Lung (tissue), 12 donors: Measurements from ENCODE around the gene S1PR5. TPM values are rescaled to one million over a fixed set of nuclear protein-coding genes. Genes with fewer than 3 reads are reported as not detected.

Experiments used
- ATAC-seq: fragments of 200-7000 bp; cut with Tn5 transposase; one replicate; pipeline ENCODE4 v1.9.1; 2020; ENCODE audit warnings: moderate number of reproducible peaks; ENCODE audit not compliant: insufficient read depth, low FRiP score
- DNase-seq, 3 donors: peaks; one replicate each; pipeline ENCODE4 v3.0.0-alpha.2; 2013 to 2017
- H3K27ac ChIP-seq, 2 donors: one replicate each; pipeline ENCODE4 v1.5.1; 2013; ENCODE audit warnings: mild to moderate bottlenecking in 2 of 2, moderate library complexity in 2 of 2, control low read depth in 1 of 2, inconsistent platforms in 1 of 2, low read depth in 1 of 2, low read length in 1 of 2
- H3K27me3 ChIP-seq, 3 donors: one replicate each; pipeline ENCODE4 v1.5.1; 2013; ENCODE audit warnings: low read length in 2 of 3; ENCODE audit not compliant: control insufficient read depth in 3 of 3, insufficient read depth in 3 of 3
- H3K36me3 ChIP-seq, 4 donors: one replicate each; pipeline ENCODE4 v1.5.1; 2013; ENCODE audit warnings: low read length in 4 of 4, mild to moderate bottlenecking in 1 of 4, moderate library complexity in 1 of 4; ENCODE audit not compliant: control insufficient read depth in 4 of 4, insufficient read depth in 4 of 4
- H3K4me1 ChIP-seq, 5 donors: one replicate each; pipeline ENCODE4 v1.5.1; 2013; ENCODE audit warnings: low read length in 5 of 5, mild to moderate bottlenecking in 2 of 5, moderate library complexity in 1 of 5; ENCODE audit not compliant: control insufficient read depth in 5 of 5, insufficient read depth in 5 of 5
- H3K4me3 ChIP-seq: one replicate; pipeline ENCODE4 v1.5.1; 2013; ENCODE audit warnings: mild to moderate bottlenecking, control low read depth, moderate library complexity
- H3K9ac ChIP-seq, 2 donors: one replicate each; pipeline ENCODE4 v1.5.1; 2013; ENCODE audit warnings: low read length in 2 of 2, control low read depth in 1 of 2; ENCODE audit not compliant: insufficient read depth in 1 of 2
- H3K9me3 ChIP-seq, 4 donors: one replicate each; pipeline ENCODE4 v1.5.1; 2013; ENCODE audit warnings: low read length in 3 of 4, mild to moderate bottlenecking in 1 of 4, moderate library complexity in 1 of 4; ENCODE audit not compliant: control insufficient read depth in 4 of 4, insufficient read depth in 3 of 4
- WGBS, 2 donors: extraction: QIAGEN DNeasy Blood & Tissue Kit; methylation state at CpG; one replicate each; pipeline ENCODE4 v1.1.7; 2013; 5-methylcytosine and 5-hydroxymethylcytosine counted together
- polyA plus RNA-seq, 2 donors: library from polyadenylated mRNA; stranded (reverse); fragments of 200-250 nt; gene quantifications; one replicate each; pipeline ENCODE4 v1.2.1, GENCODE V29; 2013
- total RNA-seq, 2 donors: library from RNA; depleted of rRNA in 1 of 2; stranded (reverse); fragments of >200 nt in 1 of 2; gene quantifications; one replicate each; pipeline ENCODE4 v1.2.1, GENCODE V29; 2014 to 2021
- TF ChIP-seq, protein P1 (sequence below): IDR thresholded peaks from 2 replicates; pipeline ENCODE4 v1.5.1; 2012; ENCODE audit warnings: mild to moderate bottlenecking; ENCODE audit errors: control extremely low read depth, extremely low read depth
- donor health status: control.
- donor health status: control.
- donor health status: Bipolar disorder and iron deficiency.
- donor health status: healthy.
- donor health status: DM: yes; HTN: yes; CAD: no.

Gene S1PR5
- total and polyA plus RNA-seq, 4 donors, result 0.26 to 1.4 (median 0.89) TPM

DNA sequence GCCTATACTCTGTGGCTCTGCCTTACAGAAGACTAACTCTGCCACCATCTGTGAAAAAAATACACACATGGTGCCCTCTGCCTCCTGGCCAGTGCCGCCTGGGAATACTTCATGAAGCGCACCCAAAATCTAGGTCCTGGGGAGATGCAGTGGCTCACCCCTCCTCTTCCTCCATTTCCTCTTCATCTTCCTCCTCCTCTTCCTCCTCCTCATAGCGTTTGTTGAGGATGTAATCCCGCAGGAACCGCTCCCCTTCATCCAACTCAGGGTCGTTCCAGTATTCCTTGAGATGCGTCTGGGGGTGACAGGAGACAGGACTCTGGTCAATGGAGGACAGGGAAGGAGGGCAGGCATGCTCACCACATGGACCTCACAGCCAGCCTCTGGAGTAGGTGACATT, 42.9 kb upstream of the S1PR5 start:
- Histone ChIP-seq H3K4me3 (no peak overlapping the region), H3K4me1 (peaks cover 0 to 5% (median 0%) of the 10 kb centered on the region in 5 donors), H3K36me3 (peaks cover 7 to 49% (median 22%) of the 10 kb centered on the region in 4 donors), H3K27me3 (no peaks in the 10 kb centered on the region), H3K27ac (no peak overlapping the region), H3K9ac (no peak overlapping the region), H3K9me3 (no peaks in the 10 kb centered on the region)
- ATAC-seq, result no peak
- TF ChIP-seq, protein P1, sequence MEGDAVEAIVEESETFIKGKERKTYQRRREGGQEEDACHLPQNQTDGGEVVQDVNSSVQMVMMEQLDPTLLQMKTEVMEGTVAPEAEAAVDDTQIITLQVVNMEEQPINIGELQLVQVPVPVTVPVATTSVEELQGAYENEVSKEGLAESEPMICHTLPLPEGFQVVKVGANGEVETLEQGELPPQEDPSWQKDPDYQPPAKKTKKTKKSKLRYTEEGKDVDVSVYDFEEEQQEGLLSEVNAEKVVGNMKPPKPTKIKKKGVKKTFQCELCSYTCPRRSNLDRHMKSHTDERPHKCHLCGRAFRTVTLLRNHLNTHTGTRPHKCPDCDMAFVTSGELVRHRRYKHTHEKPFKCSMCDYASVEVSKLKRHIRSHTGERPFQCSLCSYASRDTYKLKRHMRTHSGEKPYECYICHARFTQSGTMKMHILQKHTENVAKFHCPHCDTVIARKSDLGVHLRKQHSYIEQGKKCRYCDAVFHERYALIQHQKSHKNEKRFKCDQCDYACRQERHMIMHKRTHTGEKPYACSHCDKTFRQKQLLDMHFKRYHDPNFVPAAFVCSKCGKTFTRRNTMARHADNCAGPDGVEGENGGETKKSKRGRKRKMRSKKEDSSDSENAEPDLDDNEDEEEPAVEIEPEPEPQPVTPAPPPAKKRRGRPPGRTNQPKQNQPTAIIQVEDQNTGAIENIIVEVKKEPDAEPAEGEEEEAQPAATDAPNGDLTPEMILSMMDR, result no peak
- DNase-seq, result no peak
- 86% methylated on average over 7 of the region's 7 CpGs for WGBS, 2 donors

DNA sequence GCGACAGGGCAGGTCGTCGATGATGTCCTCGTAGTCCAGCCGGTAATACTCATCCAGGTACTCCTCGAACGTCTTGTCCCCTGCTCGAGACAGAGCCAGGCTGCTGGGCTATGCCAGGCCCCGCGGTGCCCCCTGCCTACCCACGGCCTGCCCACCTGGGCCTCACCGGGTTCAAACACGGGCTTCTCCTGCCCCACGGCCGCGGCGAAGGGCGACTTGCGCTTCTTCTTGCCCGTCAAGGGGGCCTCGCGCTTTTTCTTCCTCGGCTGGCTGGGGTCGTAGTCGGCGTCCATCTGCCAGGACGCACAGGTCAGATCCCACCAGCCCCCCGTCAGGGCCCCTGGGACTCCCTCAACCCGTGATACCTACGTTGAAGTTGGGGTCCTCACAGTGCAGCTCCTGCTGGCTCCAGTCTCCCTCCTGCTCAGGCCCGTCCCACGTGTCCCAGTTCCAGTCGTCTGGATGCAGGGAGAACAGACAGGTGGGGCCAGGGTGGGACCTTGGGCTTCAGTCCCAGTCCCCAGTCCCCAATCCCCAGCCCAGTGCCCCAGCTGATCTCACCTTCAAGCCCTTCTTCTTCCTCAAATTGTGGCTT, 40.5 kb upstream of the S1PR5 start:
- Histone ChIP-seq H3K4me3 (no peak overlapping the region), H3K9ac (no peak overlapping the region), H3K36me3 (peaks cover 14 to 73% (median 31%) of the 10 kb centered on the region in 4 donors), H3K9me3 (no peaks in the 10 kb centered on the region), H3K27me3 (no peaks in the 10 kb centered on the region), H3K27ac (no peak overlapping the region), H3K4me1 (no peaks in the 10 kb centered on the region)
- TF ChIP-seq, protein P1, result no peak
- DNase-seq (no peak), ATAC-seq (no peak)
- 96% methylated on average over 33 of the region's 33 CpGs for WGBS, 2 donors

DNA sequence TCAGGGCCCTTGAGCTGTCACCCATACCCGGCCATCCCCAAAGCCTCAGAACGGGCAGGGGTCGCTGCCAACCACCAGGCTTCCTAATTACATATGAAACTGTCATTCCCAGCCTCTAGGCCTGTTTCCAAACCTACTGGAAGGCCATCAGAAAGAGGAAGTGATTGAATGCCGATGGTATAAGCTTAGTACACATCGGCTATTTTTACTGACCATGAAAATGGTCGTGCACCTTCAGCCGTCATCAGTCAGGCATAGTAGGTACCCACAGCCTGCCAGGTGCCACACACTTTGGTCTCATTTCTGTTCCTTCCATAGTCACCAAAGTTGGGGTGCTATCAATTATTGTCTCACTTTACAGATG, 38.3 kb upstream of the S1PR5 start:
- WGBS, 2 donors, result 54 to 74% methylated on average over 7 of the region's 7 CpGs
- TF ChIP-seq, protein P1, result no peak
- no peak overlapping the region for H3K9ac ChIP-seq

More for the DNA sequence above, 38.3 kb upstream of the S1PR5 start:
- H3K36me3 ChIP-seq, result peaks cover 14 to 73% (median 37%) of the 10 kb centered on the region in 4 donors
- H3K27ac ChIP-seq, result no peak overlapping the region
- H3K27me3 ChIP-seq, result no peaks in the 10 kb centered on the region
- peaks cover 0 to 5% (median 0%) of the 10 kb centered on the region in 4 donors for H3K9me3 ChIP-seq
- H3K4me3 ChIP-seq, result no peak overlapping the region
- ATAC-seq (no peak), DNase-seq (no peak)
- H3K4me1 ChIP-seq, result no peaks in the 10 kb centered on the region
